BE2C (cell line): ENCODE results near the gene ETV3.

Experiments used
- DNase-seq: peaks from one replicate; pipeline ENCODE4 v3.0.0-alpha.2; 2020
- H3K27me3 ChIP-seq: fragments of 250-450 bp; sonication (Bioruptor Pico); 2 replicates; pipeline ENCODE4 v1.5.1; 2020; ENCODE audit warnings: mild to moderate bottlenecking
- H3K36me3 ChIP-seq: fragments of 250-450 bp; sonication (Bioruptor Pico); 2 replicates; pipeline ENCODE4 v1.5.1; 2020; ENCODE audit warnings: mild to moderate bottlenecking
- H3K4me1 ChIP-seq: fragments of 250-450 bp; sonication (Bioruptor Pico); 2 replicates; pipeline ENCODE4 v1.5.1; 2020
- H3K4me3 ChIP-seq: 2 replicates; pipeline ENCODE4 v1.5.1; 2011; ENCODE audit warnings: low read depth, low read length
- H3K9me3 ChIP-seq: fragments of 250-450 bp; sonication (Bioruptor Pico); 2 replicates; pipeline ENCODE4 v1.5.1; 2020
- CTCF ChIP-seq: IDR thresholded peaks from 2 replicates; pipeline ENCODE4 v1.5.1; 2012; ENCODE audit warnings: mild to moderate bottlenecking, low read depth, low read length

The ETV3 gene

DNA sequence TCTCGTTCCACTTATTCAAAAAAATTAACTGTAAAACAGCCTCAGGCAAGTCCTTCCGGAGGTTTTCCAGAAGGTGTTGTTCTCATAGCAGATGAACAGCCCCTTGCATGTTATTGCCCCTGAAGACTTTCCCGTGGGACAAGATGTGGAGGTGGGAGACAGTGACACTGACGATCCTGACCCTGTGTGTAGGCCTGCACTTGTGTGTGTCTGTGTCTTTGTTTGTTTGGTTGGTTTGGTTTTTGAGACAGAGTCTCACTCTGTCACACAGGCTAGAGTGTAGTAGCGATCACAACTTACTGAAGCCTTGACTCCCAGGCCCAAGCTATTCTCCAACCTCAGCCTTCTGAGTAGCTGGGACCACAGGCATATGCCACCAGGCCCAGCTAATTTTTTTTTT lies 51.2 kb downstream of the ETV3 start:
- no peak for DNase-seq
- peaks cover 3% of the 10 kb centered on the region; the same call in 1 of the 2 replicates for H3K4me1 ChIP-seq
- H3K9me3 ChIP-seq, result no peaks in the 10 kb centered on the region
- no peaks in the 10 kb centered on the region for H3K36me3 ChIP-seq
- TF ChIP-seq CTCF, result no peak
- H3K4me3 ChIP-seq, result no peak overlapping the region
- H3K27me3 ChIP-seq, result no peaks in the 10 kb centered on the region

DNA sequence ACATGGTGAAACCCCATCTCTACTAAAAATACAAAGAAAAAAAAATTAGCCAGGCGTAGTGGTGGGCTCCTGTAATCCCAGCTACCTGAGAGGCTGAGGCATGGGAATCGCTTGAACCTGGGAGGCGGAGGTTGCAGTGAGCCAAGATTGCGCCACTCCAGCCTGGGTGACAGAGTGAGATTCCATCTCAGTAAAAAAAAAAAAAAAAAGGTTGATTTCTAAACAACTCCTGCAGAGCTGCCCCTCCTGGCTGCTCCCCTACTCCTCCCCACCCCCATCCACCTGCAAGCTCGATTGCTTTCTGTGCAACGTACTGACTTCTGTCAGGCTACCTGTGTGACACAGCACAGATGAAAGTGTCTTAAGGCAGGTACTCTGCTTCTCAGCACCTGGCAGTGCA lies 51.9 kb downstream of the ETV3 start:
- Histone ChIP-seq H3K27me3 (no peaks in the 10 kb centered on the region), H3K9me3 (no peaks in the 10 kb centered on the region), H3K36me3 (no peaks in the 10 kb centered on the region), H3K4me1 (peaks cover 3% of the 10 kb centered on the region; the same call in 1 of the 2 replicates), H3K4me3 (no peak overlapping the region)
- no peak for TF ChIP-seq CTCF
- no peak for DNase-seq

DNA sequence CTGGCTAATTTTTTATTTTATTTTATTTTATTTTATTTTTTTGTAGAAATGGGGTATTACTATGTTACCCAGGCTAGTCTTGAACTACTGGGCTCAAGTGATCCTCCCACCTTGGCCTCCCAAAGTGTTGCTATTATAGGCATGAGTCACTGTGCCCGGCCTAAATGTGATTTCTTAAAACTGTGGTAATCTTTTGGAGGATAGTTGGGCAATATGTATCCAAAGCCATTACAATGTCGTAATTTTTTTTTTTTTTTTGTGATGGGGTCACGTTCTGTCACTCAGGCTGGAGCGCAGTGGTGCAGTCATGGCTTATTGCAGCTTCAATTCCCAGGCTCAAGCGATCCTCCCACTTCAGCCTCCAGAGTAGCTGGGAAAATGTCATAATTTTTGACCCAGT lies 52.8 kb downstream of the ETV3 start:
- TF ChIP-seq CTCF, result no peak
- no peaks in the 10 kb centered on the region for H3K36me3 ChIP-seq
- H3K9me3 ChIP-seq, result no peaks in the 10 kb centered on the region
- DNase-seq, result no peak
- H3K4me1 ChIP-seq, result peaks cover 2% of the 10 kb centered on the region; the same call in 1 of the 2 replicates
- H3K4me3 ChIP-seq, result no peak overlapping the region
- no peaks in the 10 kb centered on the region for H3K27me3 ChIP-seq

DNA sequence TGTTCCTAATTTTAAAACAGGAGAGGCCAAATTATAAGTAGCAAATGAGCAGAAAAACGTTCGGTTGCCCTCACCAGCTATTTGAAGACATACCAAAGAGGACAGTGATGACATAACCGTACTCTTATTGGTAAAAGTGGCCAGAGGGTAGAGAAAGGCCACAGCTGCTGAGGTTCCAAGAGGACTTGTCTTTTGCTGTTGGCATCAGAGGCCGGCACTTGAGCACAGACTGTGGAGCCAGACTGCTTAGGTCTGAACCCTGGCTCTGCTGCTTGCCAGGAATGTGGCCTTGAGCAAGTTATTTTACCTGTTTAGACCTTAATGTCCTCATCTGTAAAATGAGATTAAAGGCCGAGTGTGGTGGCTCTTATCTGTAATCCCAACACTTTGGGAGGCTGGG lies 53.5 kb downstream of the ETV3 start:
- no peak for DNase-seq
- no peak for TF ChIP-seq CTCF
- H3K36me3 ChIP-seq, result no peaks in the 10 kb centered on the region
- H3K9me3 ChIP-seq, result no peaks in the 10 kb centered on the region
- no peaks in the 10 kb centered on the region for H3K4me1 ChIP-seq
- H3K27me3 ChIP-seq, result no peaks in the 10 kb centered on the region
- H3K4me3 ChIP-seq, result no peak overlapping the region

DNA sequence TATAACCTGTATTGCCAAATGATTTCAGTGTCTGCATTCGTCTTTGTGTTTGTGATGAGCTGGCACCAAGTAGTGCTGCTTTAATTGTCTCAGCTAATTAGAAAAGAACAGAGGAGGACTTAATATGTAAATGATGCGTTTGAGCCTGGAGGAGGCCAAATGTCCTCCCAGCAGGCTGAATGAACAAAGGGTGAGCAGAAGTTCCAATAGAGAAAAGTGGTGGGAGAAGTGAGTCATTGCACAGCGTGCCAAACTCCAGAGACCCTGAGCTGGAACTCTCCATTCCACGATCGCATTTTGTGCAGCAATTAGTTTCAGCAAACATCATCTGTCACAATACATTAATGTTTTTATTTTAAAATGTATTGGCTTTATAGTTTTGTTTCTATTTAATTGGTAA lies 56.5 kb downstream of the ETV3 start:
- H3K9me3 ChIP-seq, result no peaks in the 10 kb centered on the region
- DNase-seq, result no peak
- no peaks in the 10 kb centered on the region for H3K4me1 ChIP-seq
- no peak overlapping the region for H3K4me3 ChIP-seq
- no peaks in the 10 kb centered on the region for H3K36me3 ChIP-seq
- H3K27me3 ChIP-seq, result no peaks in the 10 kb centered on the region
- TF ChIP-seq CTCF, result no peak

DNA sequence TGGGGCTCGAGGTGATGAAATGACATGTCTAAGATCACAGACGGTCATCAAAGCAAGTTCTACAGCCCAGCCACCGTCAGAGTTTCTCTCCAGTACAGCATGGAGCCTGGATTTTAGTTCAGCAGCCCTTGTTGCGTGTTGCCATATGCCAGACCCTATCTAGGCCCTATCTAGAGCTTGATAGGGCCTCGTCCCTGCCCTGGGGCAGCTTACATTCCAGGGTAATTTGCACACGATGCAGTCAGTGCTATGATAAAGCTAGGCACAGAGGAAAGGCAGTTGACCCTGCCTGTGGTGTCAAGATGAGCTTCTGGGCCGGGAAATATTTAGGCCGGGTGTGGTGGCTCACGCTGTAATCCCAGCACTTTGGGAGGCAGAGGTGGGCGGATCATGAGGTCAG lies 57.5 kb downstream of the ETV3 start:
- Histone ChIP-seq H3K36me3 (no peaks in the 10 kb centered on the region), H3K9me3 (no peaks in the 10 kb centered on the region), H3K27me3 (no peaks in the 10 kb centered on the region), H3K4me1 (no peaks in the 10 kb centered on the region), H3K4me3 (no peak overlapping the region)
- no peak for DNase-seq
- no peak for TF ChIP-seq CTCF
